ENCODE data around the gene CXCL9.

GRCh38 chr4:75997081-75997480, 10.2 kb downstream of the CXCL9 start:
- TF ChIP-seq POLR2AphosphoS5 (IDR thresholded peaks at IDR 0.05) (no peak), POLR2A (IDR thresholded peaks at IDR 0.05; ENCODE audit: low read depth) (no peak), EP300 (IDR thresholded peaks at IDR 0.05) (no peak)
